SW 1271 (cell line): ENCODE results near the gene ITSN1.
A peak's percentile ranks its signal among the peaks of the same experiment; 100 is the strongest.
"Not testable (repeated sequence)": the region's sequence is repeated elsewhere in the genome, so short reads cannot be mapped to it uniquely, and the experiment has no call there.

ENCODE experiments used
- DNase-seq, 2 experiments: peaks; one replicate each; lab custom pipeline; 2025; lab: John Stamatoyannopoulos, UW

ITSN1 gene

DNA sequence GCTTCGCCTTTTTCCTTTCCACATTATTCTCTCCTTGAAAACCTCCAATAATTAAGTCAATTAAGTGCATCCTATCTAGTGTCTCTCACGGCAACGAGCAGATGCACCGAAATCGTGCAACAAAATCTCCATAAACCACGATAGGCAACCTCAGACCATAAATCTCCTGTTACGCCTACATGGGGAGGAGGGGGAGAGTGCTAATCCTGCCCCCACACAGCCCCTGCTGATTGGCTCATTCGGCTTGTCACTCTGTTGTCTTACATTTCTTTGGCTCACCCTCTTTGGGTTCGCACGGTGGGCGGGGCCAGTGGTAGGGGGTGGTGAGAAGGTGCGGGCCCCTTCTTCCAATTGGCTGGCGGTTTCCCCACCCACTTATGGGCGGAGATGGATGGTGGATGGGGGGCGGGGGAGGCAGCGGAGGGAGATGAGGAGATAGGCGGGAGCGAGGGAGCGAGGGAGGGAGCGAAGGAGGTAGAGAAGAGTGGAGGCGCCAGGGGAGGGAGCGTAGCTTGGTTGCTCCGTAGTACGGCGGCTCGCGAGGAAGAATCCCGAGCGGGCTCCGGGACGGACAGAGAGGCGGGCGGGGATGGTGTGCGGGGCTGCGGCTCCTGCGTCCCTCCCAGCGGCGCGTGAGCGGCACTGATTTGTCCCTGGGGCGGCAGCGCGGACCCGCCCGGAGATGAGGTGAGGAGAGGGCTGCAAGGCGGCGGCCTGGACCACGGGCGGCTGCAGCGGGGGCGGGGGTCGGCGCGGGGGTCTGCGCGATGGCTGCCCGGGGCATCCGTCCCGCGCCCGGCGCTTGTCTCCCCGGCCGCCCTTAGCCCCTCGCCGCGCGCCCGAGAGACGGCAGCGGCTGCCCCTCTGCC is at the start of gene ITSN1:
Gene ITSN1, plus strand, starts transcription at position 475 of the 869 bp plus-strand sequence. CDS start 76,328 bp downstream, outside the sequence.
- peak; percentile 89 to 97 for DNase-seq

DNA sequence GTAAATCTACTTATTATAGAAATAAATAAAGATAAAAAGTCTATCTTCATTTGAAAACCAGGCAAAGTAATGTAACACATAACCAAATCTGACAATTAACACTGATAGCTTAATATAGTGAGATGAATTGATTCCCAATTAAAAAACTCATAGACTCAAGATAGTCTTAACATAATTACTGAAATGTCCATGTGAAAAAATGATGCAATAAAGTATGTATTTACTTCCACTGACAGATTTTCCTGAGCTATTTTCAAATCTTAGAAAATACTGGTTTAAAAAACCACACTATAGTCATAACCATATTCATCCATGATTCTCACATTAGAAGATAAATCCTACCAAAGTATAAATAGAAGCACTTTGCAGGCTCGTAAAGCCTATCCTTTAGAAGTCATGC is 44.2 kb upstream of the ITSN1 start:
- no peak for DNase-seq

DNA sequence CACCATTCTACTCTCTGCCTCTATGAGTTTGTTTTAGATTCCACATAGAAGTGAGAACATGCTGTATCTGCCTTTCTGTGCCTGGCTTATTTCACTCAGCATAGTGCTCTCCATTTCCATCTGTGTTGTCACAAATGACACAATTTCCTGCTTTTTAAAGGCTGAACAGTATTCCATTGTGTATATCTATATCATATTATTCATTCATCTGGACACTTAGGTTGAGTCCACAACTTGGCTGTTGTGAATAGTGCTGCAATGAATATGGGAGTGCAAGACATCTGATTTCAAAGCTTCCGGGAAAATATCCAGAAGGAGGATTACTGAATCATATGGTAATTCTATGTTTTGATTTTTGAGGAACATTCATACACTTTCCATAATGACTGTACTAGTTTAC is 33.7 kb upstream of the ITSN1 start:
- no peak for DNase-seq

DNA sequence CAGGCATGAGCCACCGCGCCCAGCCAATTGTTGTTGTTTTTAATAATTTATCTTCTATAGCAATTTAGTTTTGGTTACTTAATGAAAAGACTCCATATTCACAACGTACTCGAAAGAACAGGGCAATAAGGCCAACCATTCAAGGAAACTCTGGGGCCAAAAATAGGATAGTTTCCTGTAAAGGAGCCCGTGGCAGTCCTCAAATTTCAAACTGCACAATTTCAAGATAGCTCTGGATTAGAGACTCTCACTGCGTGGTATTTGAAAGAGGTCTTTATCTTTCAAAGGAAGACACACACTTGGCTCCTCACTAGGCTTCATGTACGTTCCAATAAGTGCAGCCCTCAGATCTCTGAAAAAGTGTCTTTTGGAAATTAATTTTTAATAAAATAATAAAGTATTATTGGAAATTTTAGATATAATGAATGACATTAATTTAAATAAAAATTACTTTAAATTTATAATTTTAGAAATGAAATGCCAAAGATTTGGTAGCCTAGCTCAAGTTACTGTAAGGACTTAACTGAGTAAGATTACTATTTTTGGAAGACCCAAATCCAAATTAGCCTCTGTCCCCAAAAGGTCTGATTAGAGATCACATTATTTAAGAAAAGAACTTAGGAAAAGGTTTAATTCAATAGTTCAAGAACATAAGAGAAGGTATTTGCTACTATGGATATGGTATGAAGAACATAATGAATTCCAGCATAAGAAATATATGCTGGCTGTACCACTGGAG is 31.1 kb upstream of the ITSN1 start:
- no peak for DNase-seq

GRCh38 chr21:33617565-33617964 is 24.7 kb upstream of the ITSN1 start:
- not testable (repeated sequence) for DNase-seq

DNA sequence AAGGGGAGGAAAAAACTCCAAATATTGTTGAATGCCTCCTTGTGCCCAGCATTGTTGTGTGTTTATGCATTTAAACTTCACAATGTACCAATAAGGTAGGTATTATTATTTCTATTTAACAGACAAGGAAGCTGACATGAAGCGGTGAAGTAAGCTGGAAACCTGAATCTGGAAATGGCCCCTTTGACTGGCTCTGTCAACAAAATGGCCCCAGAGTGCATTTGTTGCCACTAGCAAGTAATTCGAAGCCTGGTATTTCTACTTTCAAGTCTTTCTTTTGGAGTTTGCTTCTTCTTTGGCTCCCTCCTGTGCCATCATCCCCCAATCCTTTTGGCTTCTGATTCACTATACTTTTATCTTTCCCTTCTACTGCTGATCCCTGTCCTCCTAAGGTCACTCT is 23.9 kb upstream of the ITSN1 start:
- no peak for DNase-seq

GRCh38 chr21:33619726-33620125 is 22.6 kb upstream of the ITSN1 start:
- no peak for DNase-seq

GRCh38 chr21:33622253-33622652 is 20.0 kb upstream of the ITSN1 start:
- DNase-seq, result no peak

DNA sequence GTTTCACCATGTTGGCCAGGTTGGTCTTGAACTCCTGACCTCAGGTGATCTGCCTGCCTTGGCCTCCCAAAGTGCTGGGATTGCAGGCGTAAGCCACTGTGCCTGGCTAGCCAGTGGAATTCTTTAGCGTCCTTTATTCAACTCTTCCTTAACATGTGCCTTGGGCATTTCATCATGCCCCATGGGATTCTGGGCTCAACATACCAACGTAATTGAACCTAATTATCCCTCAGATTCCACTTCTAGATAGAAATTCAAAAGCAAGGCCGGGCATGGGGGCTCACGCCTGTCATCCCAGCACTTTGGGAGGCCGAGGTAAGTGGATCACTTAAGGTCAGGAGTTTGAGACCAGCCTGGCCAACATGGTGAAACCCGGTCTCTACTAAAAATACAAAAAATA is 16.1 kb upstream of the ITSN1 start:
- not testable (repeated sequence) for DNase-seq

- DNase-seq, result no peak
Observed at GRCh38 chr21:33634254-33634653, 8.0 kb upstream of the ITSN1 start.

DNA sequence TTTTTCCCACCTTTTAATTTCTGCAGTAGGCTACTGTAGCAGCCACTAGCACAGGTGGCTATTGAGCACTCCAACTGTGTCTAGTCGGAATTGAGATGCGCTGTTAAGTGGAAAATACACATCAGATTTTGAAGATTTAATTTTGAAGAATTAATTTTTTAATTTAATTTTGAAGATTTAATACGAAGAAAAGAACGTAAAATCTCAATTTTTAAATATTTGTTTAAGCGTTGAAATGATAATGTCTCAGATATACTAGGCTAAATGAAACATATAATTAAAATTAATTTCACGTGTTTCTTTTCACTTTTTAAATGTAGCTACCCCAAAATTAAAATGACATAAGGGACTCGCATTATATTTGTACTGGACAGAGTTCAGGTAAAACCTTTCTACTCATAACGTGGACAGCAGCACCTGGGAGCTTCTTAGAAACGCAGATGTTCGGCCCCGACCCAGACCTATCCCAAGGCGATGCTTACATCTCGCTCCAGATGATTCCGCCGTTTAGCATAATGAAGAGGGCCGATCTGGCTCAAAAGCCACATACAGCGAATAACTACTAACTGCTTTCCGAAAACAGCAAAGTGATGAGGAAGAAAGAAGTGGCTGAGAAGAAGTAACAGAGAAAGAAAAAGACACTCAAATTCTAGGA is 1.5 kb upstream of the ITSN1 start:
- DNase-seq, result no peak

- peak; percentile 92 to 95 for DNase-seq
Observed at GRCh38 chr21:33641352-33642026, 812 bp upstream of the ITSN1 start, which contains the start of gene CRYZL1. TSS of gene CRYZL1 (minus strand) at chr21:33641741. CDS start at chr21:33631551, 10,190 bp downstream.

GRCh38 chr21:33642896-33643657 is 776 bp downstream of the ITSN1 start:
- DNase-seq, result peak in 1 of 2 experiments; percentile 9

- no peak for DNase-seq
Observed at GRCh38 chr21:33643658-33644311, 1.5 kb downstream of the ITSN1 start.

GRCh38 chr21:33644383-33645074 is 2.2 kb downstream of the ITSN1 start:
- no peak for DNase-seq

DNA sequence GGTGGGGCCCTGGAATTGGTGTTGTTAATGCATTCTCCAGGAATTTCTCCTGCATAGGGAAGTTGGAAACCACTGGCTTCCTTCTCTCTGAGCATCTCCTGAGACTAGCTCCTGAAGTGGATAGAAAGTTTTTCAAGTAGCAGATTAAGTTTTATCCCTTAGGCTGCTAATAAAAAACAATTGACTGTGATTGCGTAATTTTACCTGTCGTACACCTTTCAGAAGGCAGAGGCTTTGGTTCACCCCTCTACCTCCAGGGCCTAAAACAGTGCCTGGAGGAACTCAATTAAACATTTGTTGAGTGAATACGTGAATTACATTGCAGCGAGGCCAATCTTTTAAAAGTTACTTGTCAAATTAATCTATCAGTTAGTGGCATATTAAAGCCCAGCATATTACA is 3.4 kb downstream of the ITSN1 start:
- no peak for DNase-seq

- DNase-seq, result no peak
Observed at GRCh38 chr21:33647587-33647986, 5.3 kb downstream of the ITSN1 start.

GRCh38 chr21:33648555-33648954 is 6.3 kb downstream of the ITSN1 start:
- DNase-seq, result no peak

DNA sequence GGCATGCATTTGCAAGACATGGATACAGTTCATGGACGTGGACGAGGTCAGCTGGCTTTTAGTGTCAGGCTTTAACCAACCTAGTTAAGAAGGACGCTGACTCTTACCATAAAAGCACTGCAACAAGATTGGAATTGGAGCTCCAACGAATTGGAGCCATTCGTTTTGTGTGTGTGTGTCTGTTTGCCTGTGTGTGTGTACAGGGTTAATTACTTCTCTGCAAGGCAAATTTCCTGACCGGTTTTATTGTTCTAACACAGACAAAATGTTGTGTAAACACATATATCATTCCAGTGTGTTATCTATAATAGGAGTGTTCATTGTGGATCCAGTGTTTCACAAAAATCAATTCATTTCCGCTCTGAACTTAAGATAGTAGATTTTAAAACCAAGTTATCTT is 7.9 kb downstream of the ITSN1 start:
- no peak for DNase-seq

DNA sequence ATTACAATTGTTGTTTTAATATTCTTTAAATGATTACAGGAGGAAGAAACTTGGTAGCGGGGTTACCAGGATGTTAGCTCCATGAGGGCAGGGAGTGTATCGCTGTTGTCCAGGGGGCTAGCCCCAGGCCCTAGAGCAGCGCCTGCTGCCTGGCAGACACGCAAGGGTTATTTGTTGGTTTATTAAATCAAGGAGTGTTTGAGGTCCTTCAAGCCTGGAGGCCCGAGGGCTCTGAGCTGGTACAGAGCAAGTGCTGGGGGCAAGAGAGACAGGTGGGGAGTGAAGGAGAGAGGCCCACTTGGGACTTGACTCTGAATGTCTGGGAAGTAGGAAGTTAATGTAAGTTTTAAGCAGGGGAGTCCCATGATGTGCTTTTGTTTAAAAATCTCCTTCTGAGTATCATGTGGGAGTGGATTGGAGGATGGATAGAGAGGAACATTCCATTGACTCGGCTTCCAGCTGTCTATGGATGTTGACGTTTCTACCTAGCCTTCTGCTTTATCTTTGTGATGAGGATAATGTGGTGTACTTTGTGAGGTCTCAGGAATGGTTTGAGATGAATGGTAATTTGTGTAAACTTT is 8.7 kb downstream of the ITSN1 start:
- DNase-seq, result no peak
